Activated CD8-positive, alpha-beta memory T cell treated with anti-CD3 and anti-CD28 coated beads for 4 hours (primary cell): Measurements from ENCODE around the gene IQCC.

Source experiments
- DNase-seq, 2 donors: peaks; one replicate each; pipeline ENCODE4 v3.0.0-alpha.2; 2020; ENCODE audit warnings: low read depth in 2 of 2

The IQCC gene

DNA sequence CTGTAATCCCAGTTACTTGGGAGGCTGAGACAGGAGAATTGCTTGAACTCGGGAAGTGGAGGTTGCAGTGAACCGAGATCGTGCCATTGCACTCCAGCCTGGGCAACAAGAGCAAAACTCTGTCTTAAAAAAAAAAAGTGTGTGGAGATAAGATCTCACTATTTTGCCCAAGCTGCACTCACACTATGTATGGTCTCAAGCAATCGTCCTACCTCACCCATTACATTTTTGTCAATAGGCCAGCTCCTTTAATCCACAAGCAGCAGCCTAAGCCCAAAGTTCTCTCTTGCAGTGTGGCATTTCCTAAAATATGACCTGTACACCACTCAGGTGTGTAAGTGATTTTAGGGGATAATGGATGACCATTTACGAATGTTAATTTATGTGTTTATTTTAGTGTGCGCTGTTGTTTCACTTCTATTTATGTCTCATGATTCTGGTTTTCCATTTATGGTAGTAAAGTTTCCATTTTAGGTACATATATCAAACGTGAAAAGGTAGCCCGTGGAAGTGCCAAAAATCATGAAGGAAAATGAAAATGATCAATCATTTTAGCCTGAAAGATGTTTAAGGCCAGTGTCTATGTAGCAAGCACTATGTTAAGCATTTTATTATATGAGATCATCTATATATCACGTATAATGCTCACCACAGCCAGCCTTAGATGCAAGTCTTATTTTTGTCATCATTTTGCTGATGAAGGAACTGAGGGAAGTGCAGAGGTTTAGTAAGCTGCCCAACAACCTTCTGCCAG, 51.2 kb downstream of the IQCC start:
- no peak for DNase-seq

DNA sequence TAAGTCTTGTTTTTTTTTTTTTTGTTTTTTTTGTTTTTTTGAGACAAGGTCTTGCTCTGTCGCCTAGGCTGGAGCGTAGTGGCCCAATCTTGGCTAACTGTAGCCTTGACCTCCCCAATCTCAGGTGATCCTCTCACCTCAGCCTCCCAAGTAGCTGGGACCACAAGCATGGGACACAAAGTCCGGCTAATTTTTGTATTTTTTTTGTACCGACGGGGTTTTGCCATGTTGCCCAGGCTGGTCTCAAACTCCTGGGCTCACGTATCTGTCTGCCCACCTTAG, 51.7 kb downstream of the IQCC start:
- no peak for DNase-seq
